Neural crest cell (in vitro differentiated cells): Measurements from ENCODE around the gene KIF22. TPM values are rescaled to one million over a fixed set of nuclear protein-coding genes. Genes with fewer than 3 reads are reported as not detected.

ENCODE experiments used
- DNase-seq: peaks from one replicate; pipeline ENCODE4 v3.0.0; 2021; ENCODE audit warnings: low read depth, mixed read lengths, low spot score
- H3K27ac Mint-ChIP-seq: one replicate; pipeline ENCODE4 v1.8.0; 2021; ENCODE audit warnings: mild to moderate bottlenecking, mixed read lengths; ENCODE audit not compliant: unreplicated experiment
- H3K27me3 Mint-ChIP-seq: 2 replicates; pipeline ENCODE4 v1.8.0; 2021; ENCODE audit warnings: low read depth, mild to moderate bottlenecking, mixed read lengths
- H3K36me3 Mint-ChIP-seq: 2 replicates; pipeline ENCODE4 v1.8.0; 2021; ENCODE audit warnings: low read depth, mild to moderate bottlenecking, mixed read lengths
- H3K4me1 Mint-ChIP-seq: 2 replicates; pipeline ENCODE4 v1.8.0; 2021; ENCODE audit warnings: mixed read lengths
- H3K4me3 Mint-ChIP-seq: one replicate; pipeline ENCODE4 v1.8.0; 2021; ENCODE audit warnings: mild to moderate bottlenecking, mixed read lengths
- H3K9me3 Mint-ChIP-seq: 2 replicates; pipeline ENCODE4 v1.8.0; 2021; ENCODE audit warnings: mixed read lengths
- total RNA-seq: library from RNA; stranded (reverse); gene quantifications from 2 replicates; pipeline ENCODE4 v1.2.1, GENCODE V29; 2021
- TF ChIP-seq, protein P1 (sequence below): fragments of 200-600 bp; sonication (generic); conservative IDR thresholded peaks from 2 replicates; pipeline ENCODE4 v1.5.0; 2021; ENCODE audit warnings: antibody characterized with exemption, mild to moderate bottlenecking

The KIF22 gene
- total RNA-seq, 1 donor from 2014 or later, result 173 TPM

DNA sequence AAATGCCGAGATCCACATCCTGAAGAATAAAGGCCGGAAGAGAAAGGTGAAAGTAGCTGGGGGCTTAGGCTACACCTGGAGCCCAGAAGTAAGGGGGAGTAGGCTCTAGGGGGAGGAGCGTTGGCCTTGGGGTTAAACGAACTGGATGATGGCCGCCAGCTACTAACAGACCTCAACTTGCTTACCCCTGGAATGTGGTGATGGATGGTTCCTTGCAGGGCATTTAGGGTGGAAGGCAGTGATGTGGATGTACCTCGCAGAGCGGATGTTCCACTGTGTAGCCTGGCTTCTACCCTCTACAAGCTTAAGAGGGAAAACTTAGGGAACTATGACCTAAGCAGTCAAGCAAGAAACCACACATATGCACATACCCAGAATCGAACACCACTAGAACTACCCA is 13.5 kb downstream of the KIF22 start:
- Mint-ChIP-seq H3K9me3 (no peaks in the 10 kb centered on the region), H3K27ac (no peak overlapping the region), H3K27me3 (peaks cover 16% of the 10 kb centered on the region), H3K4me1 (peaks cover 30% of the 10 kb centered on the region), H3K4me3 (peak overlapping the region; percentile 84), H3K36me3 (peaks cover 21% of the 10 kb centered on the region)
- TF ChIP-seq, protein P1, sequence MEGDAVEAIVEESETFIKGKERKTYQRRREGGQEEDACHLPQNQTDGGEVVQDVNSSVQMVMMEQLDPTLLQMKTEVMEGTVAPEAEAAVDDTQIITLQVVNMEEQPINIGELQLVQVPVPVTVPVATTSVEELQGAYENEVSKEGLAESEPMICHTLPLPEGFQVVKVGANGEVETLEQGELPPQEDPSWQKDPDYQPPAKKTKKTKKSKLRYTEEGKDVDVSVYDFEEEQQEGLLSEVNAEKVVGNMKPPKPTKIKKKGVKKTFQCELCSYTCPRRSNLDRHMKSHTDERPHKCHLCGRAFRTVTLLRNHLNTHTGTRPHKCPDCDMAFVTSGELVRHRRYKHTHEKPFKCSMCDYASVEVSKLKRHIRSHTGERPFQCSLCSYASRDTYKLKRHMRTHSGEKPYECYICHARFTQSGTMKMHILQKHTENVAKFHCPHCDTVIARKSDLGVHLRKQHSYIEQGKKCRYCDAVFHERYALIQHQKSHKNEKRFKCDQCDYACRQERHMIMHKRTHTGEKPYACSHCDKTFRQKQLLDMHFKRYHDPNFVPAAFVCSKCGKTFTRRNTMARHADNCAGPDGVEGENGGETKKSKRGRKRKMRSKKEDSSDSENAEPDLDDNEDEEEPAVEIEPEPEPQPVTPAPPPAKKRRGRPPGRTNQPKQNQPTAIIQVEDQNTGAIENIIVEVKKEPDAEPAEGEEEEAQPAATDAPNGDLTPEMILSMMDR, result no peak
- no peak for DNase-seq

DNA sequence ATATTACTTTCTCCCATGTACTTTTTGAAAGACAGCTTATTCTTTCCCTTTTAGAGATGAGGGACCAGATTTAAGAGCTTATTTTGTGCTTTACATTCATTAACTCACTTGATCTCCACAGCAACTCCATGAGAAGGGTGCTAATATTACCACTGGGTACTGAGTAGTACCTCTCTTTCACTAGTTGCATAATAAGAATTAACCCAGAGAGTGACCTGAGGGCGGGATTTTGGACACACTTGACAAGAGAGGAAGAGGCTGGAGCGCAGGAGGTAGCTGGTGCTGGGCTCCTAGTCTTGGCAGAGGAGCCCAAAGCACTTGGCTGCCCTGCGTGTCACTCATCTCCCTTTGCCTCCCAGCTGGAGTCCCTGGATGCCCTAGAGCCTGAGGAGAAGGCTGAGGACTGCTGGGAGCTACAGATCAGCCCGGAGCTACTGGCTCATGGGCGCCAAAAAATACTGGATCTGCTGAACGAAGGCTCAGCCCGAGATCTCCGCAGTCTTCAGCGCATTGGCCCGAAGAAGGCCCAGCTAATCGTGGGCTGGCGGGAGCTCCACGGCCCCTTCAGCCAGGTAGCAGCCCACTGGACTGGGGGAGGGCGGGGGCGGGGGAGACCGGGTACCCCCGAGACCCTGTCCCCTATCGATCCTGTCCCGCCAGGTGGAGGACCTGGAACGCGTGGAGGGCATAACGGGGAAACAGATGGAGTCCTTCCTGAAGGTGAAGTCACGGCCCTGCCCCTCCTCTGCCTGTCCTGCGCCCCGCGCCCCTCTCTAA is 14.1 kb downstream of the KIF22 start:
- Mint-ChIP-seq H3K4me3 (peak overlapping the region; percentile 94), H3K4me1 (peaks cover 33% of the 10 kb centered on the region), H3K36me3 (peaks cover 21% of the 10 kb centered on the region), H3K27ac (peak overlapping the region; percentile 100), H3K27me3 (peaks cover 16% of the 10 kb centered on the region), H3K9me3 (no peaks in the 10 kb centered on the region)
- TF ChIP-seq, protein P1, result no peak
- DNase-seq, result no peak

DNA sequence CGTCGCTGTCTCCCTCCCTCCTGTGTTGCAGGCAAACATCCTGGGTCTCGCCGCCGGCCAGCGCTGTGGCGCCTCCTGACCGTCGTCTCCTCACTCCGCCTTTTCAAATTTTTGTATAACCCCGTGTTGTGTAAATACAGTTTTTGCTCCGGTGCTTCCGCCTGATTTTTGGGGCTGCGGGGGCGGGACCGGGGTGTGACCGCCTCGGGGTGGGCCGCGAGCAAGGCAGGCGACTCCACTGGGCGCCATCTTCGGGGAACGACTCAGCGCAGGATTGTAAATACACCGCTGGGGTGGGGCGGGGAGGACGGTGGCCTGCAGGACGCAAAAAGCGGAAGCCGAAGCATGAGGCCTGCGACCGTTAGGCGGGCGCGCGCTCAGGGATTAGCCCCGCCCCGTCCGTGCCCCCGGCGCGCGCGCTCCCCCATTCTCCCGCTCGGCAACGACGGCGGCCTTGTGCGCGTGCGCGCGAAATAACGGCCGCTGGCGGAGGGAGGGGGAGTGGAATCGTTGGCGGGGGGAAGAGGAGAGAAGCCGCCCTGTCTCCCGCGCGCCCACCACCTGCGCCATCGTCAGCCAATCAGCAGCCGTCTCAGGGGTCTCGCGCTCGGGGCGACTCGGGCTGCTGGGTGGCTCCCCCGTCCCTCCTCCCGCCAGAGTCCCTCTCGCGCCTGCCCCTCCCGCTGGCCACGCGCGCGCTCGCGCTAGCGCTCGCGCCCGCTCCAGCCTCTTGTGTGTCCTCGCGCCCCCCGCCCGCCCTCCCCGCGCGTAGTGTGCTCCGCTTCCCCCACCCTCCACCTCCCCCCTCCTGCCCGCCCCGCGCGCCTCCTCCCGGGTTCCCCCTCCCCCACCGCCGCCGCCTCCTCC is 14.9 kb downstream of the KIF22 start:
- TF ChIP-seq, protein P1, result peak; percentile 26
- peaks cover 25% of the 10 kb centered on the region for H3K36me3 Mint-ChIP-seq
- peak; percentile 96 for DNase-seq
- peak overlapping the region; percentile 100 for H3K27ac Mint-ChIP-seq
- H3K27me3 Mint-ChIP-seq, result peaks cover 18% of the 10 kb centered on the region
- peak overlapping the region; percentile 94 for H3K4me3 Mint-ChIP-seq
- peaks cover 39% of the 10 kb centered on the region for H3K4me1 Mint-ChIP-seq
- H3K9me3 Mint-ChIP-seq, result no peaks in the 10 kb centered on the region

DNA sequence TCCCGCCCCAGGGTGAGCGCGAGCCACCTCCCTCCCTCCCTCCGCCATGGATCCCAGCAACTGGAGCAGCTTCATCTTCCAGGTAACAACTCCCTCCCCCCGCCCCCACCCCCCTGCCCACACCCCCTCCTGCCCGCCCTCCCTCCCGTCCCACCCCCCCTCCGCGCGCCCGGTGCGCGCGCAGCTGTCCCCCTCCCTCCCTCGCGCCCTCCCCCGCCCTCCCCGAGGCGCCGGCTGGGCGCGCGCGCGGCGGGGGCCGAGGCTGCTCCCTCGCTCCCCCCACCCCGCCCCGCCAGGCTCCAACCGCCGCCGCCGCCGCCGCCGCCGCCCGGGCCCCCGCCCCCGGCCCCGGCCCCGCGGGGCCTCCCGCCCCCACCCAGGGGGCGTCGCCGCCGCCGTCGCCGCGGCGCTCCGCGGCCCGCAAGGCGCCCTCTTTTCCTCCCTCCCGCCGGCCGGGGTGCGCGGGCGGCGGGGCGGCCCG is 15.6 kb downstream of the KIF22 start, which contains the start of gene MAZ:
MAZ (plus strand) TSS at position 431 of the 481 bp plus-strand sequence. CDS start 173 bp downstream, outside the sequence.
- DNase-seq, result peak; percentile 37
- Mint-ChIP-seq H3K36me3 (peaks cover 21% of the 10 kb centered on the region), H3K27me3 (peaks cover 21% of the 10 kb centered on the region), H3K27ac (peak within 1 kb of the TSS; percentile 100), H3K9me3 (no peaks in the 10 kb centered on the region), H3K4me1 (peaks cover 46% of the 10 kb centered on the region), H3K4me3 (peak within 1 kb of the TSS; percentile 94)
- TF ChIP-seq, protein P1, result no peak

DNA sequence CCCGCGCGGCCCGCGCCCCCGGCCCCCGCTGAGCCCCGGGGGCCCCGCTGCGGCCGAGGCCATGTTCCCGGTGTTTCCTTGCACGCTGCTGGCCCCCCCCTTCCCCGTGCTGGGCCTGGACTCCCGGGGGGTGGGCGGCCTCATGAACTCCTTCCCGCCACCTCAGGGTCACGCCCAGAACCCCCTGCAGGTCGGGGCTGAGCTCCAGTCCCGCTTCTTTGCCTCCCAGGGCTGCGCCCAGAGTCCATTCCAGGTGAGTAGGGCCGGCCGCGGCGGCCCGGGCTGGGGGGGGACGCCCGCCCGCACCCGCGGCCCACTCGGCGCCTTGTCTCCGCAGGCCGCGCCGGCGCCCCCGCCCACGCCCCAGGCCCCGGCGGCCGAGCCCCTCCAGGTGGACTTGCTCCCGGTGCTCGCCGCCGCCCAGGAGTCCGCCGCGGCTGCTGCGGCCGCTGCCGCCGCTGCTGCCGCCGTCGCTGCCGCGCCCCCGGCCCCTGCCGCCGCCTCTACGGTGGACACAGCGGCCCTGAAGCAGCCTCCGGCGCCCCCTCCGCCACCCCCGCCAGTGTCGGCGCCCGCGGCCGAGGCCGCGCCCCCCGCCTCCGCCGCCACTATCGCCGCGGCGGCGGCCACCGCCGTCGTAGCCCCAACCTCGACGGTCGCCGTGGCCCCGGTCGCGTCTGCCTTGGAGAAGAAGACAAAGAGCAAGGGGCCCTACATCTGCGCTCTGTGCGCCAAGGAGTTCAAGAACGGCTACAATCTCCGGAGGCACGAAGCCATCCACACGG is 16.3 kb downstream of the KIF22 start:
- H3K4me3 Mint-ChIP-seq, result peak overlapping the region; percentile 91
- H3K36me3 Mint-ChIP-seq, result peaks cover 17% of the 10 kb centered on the region
- H3K27ac Mint-ChIP-seq, result no peak overlapping the region
- TF ChIP-seq, protein P1, result no peak
- H3K27me3 Mint-ChIP-seq, result peaks cover 25% of the 10 kb centered on the region
- peaks cover 53% of the 10 kb centered on the region for H3K4me1 Mint-ChIP-seq
- DNase-seq, result peak; percentile 49
- H3K9me3 Mint-ChIP-seq, result no peaks in the 10 kb centered on the region
